CD14-positive monocyte (primary cell): Measurements from ENCODE around the gene MRPS24. TPM values are rescaled to one million over a fixed set of nuclear protein-coding genes. Genes with fewer than 3 reads are reported as not detected.

Experiments
- DNase-seq, 3 donors: peaks; one replicate each; pipeline ENCODE4 v3.0.0-alpha.2; 2011 to 2022
- H2AFZ ChIP-seq: 2 replicates; pipeline ENCODE4 v1.6.0; 2012; ENCODE audit warnings: mild to moderate bottlenecking, low read depth, low read length, inconsistent platforms; ENCODE audit not compliant: insufficient read depth, poor library complexity, severe bottlenecking
- H3K27ac ChIP-seq, 2 donors: 1 replicate in 1 of 2; 2 replicates in 1 of 2; pipeline ENCODE4 v1.5.1; 2012 to 2013; ENCODE audit warnings: low read length in 2 of 2, control low read depth in 1 of 2, inconsistent platforms in 1 of 2, low read depth in 1 of 2, mild to moderate bottlenecking in 1 of 2
- H3K27me3 ChIP-seq, 2 donors: one replicate each; pipeline versions ENCODE4 v1.6.0 to v1.6.1; 2011 to 2013; ENCODE audit warnings: low read length in 2 of 2; ENCODE audit not compliant: control insufficient read depth in 2 of 2, insufficient read depth in 2 of 2
- H3K36me3 ChIP-seq, 2 donors: replicated peaks in 1 of 2; 1 replicate in 1 of 2; 2 replicates in 1 of 2; pipeline versions ENCODE4 v1.5.1 to v1.6.1; 2012 to 2013; ENCODE audit warnings: low read length in 2 of 2, control low read depth in 1 of 2, inconsistent platforms in 1 of 2, mild to moderate bottlenecking in 1 of 2; ENCODE audit not compliant: insufficient read depth in 2 of 2, control insufficient read depth in 1 of 2
- H3K4me1 ChIP-seq, 2 donors: 1 replicate in 1 of 2; 2 replicates in 1 of 2; pipeline versions ENCODE4 v1.5.1 to v1.6.1; 2012 to 2013; ENCODE audit warnings: low read length in 2 of 2, control low read depth in 1 of 2, inconsistent platforms in 1 of 2, mild to moderate bottlenecking in 1 of 2, moderate library complexity in 1 of 2; ENCODE audit not compliant: insufficient read depth in 2 of 2, control insufficient read depth in 1 of 2
- H3K4me2 ChIP-seq: replicated peaks from 2 replicates; pipeline ENCODE3; 2012; ENCODE audit warnings: low read length, moderate library complexity, mild to moderate bottlenecking; ENCODE audit not compliant: poor library complexity, severe bottlenecking; ENCODE audit errors: extremely low read depth
- H3K4me3 ChIP-seq, 3 experiments: fragments of 200-600 bp in 1 of 3; sonication (generic) in 1 of 3; replicated peaks in 1 of 3; 1 replicate in 2 of 3; 2 replicates in 1 of 3; pipeline ENCODE4 v1.5.1; 2011 to 2013; ENCODE audit warnings: low read length in 3 of 3, mild to moderate bottlenecking in 3 of 3, control low read depth in 2 of 3, low read depth in 2 of 3, inconsistent platforms in 1 of 3, moderate library complexity in 1 of 3
- H3K79me2 ChIP-seq: 2 replicates; pipeline ENCODE4 v1.6.0; 2012; ENCODE audit warnings: mild to moderate bottlenecking, control low read depth, inconsistent platforms, low read length, moderate library complexity; ENCODE audit not compliant: insufficient read depth
- H3K9ac ChIP-seq: 2 replicates; pipeline ENCODE4 v1.6.0; 2017; ENCODE audit warnings: low read length, mild to moderate bottlenecking; ENCODE audit not compliant: insufficient read depth, poor library complexity, severe bottlenecking
- H3K9me3 ChIP-seq, 2 donors: replicated peaks in 1 of 2; 1 replicate in 1 of 2; 2 replicates in 1 of 2; pipeline versions ENCODE4 v1.5.1 to v1.6.1; 2012 to 2013; ENCODE audit warnings: low read length in 2 of 2, control low read depth in 1 of 2; ENCODE audit not compliant: control insufficient read depth in 1 of 2, insufficient read depth in 1 of 2
- H4K20me1 ChIP-seq: 2 replicates; pipeline ENCODE4 v1.6.0; 2012; ENCODE audit warnings: mild to moderate bottlenecking, low read length, control low read depth, moderate library complexity; ENCODE audit not compliant: insufficient read depth
- H3K27ac Mint-ChIP-seq, 7 donors: one replicate each; pipeline ENCODE4 v1.8.0; 2020; ENCODE audit warnings: mild to moderate bottlenecking in 7 of 7, mixed read lengths in 7 of 7, moderate library complexity in 6 of 7, inconsistent platforms in 2 of 7
- H3K27me3 Mint-ChIP-seq, 3 donors: one replicate each; pipeline ENCODE4 v1.8.0; 2021 to 2022; ENCODE audit warnings: low read depth in 3 of 3, mild to moderate bottlenecking in 3 of 3, mixed read lengths in 3 of 3, moderate library complexity in 3 of 3, inconsistent platforms in 1 of 3
- H3K36me3 Mint-ChIP-seq, 2 donors: one replicate each; pipeline ENCODE4 v1.8.0; 2020; ENCODE audit warnings: mixed read lengths in 2 of 2, inconsistent platforms in 1 of 2, mild to moderate bottlenecking in 1 of 2
- H3K4me1 Mint-ChIP-seq: one replicate; pipeline ENCODE4 v1.8.0; 2020; ENCODE audit warnings: mild to moderate bottlenecking, mixed read lengths
- H3K4me3 Mint-ChIP-seq, 2 donors: one replicate each; pipeline ENCODE4 v1.8.0; 2020; ENCODE audit warnings: mild to moderate bottlenecking in 2 of 2, mixed read lengths in 2 of 2, moderate library complexity in 1 of 2
- H3K9me3 Mint-ChIP-seq, 7 donors: one replicate each; pipeline ENCODE4 v1.8.0; 2020 to 2022; ENCODE audit warnings: mixed read lengths in 7 of 7, mild to moderate bottlenecking in 6 of 7, moderate library complexity in 6 of 7, inconsistent platforms in 2 of 7
- CTCF ChIP-seq: fragments of 200-600 bp; IDR thresholded peaks from one replicate; pipeline ENCODE4 v1.8.0; 2022; ENCODE audit warnings: antibody characterized with exemption, mild to moderate bottlenecking
- WGBS: methylation state at CpG from one replicate; pipeline ENCODE4 v1.1.5; 2013; ENCODE audit warnings: missing lambda C conversion rate; ENCODE audit not compliant: insufficient coverage; 5-methylcytosine and 5-hydroxymethylcytosine counted together
- intact Hi-C, 2 donors: fragments of 100-400 bp; cut with micrococcal nuclease; formaldehyde crosslinking; loops; one replicate each; pipeline versions ENCODE4 v1.15.0 to v1.15.1; 2023
- polyA plus RNA-seq, 3 donors: library from polyadenylated mRNA; depleted of rRNA in 1 of 3; unstranded in 2 of 3; stranded (reverse) in 1 of 3; fragments of 300-500 nt in 2 of 3; fragments of >200 nt in 1 of 3; fragmentation: Illumina TruSeq in 2 of 3; gene quantifications; 1 replicate in 2 of 3; 2 replicates in 1 of 3; pipeline ENCODE4 v1.2.3, GENCODE V29; 2012 to 2021

MRPS24 gene
- polyA plus RNA-seq, 3 donors = 79.2 to 112 (median 112) TPM

DNA sequence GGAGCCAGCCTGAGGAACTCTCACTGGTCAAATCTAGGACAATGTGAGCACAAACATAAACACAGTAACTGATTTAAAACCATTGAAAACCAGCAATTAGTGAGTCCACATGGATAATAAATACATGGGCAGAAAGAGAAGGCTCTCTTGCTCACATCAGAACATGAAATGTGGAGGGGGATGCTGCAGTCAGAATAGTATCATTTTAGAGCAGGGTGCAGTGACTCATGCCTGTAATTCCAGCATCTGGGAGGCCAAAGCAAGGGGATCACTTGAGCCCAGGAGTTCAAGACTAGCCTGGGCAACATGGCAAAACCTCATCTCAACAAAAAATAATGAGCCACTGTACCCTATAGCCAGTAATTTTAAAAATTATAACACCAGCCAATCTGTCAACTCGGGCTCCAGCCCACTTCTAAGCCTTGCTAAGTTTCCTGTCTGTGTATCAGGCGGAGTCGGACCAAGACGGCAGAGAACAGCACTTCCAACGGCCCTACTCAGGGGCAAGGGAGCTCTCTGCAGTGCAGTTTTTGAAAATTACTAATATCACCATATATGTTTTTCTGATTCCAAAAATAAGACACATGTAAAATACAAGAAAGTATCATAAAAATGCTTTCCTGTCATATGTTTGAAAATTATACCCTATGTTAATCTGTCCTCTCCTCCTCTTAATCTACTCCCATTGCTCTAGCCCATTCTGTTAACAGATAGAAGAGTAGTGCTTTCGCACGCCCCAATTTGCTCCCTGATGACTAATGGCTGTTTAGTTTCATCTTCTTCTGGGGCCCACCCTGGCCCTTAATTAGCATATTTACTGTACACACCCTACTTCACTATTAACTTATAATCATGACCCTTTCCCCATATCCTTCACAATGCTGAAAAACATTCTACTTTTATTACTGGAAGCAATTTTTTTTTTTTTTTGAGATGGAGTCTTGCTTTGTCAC is 20.0 kb upstream of the MRPS24 start:
- Histone ChIP-seq H3K27ac (no peak overlapping the region), H3K4me3 (no peak overlapping the region), H3K36me3 (peaks cover 5 to 22% of the 10 kb centered on the region in 2 donors), H3K79me2 (peaks cover 13% of the 10 kb centered on the region), H4K20me1 (peaks cover 3% of the 10 kb centered on the region), H2AFZ (no peak overlapping the region), H3K4me1 (peaks cover 0 to 3% of the 10 kb centered on the region in 2 donors), H3K9ac (no peak overlapping the region), H3K27me3 (no peaks in the 10 kb centered on the region), H3K4me2 (no peak overlapping the region), H3K9me3 (no peaks in the 10 kb centered on the region)
- no peaks in the 10 kb centered on the region for H3K27me3 Mint-ChIP-seq
- 82% methylated on average over 4 of the region's 7 CpGs for WGBS
- H3K4me3 Mint-ChIP-seq = no peak overlapping the region
- peaks cover 18% of the 10 kb centered on the region for H3K4me1 Mint-ChIP-seq
- H3K27ac Mint-ChIP-seq = peak overlapping the region in 3 of 7 donors; percentile 22 to 70 (median 26)
- peaks cover 20 to 28% of the 10 kb centered on the region in 2 donors for H3K36me3 Mint-ChIP-seq
- peaks cover 0 to 1% (median 0%) of the 10 kb centered on the region in 7 donors for H3K9me3 Mint-ChIP-seq
- no peak for TF ChIP-seq CTCF
- DNase-seq = peak in 1 of 3 donors; percentile 20
- intact Hi-C loops = no loop called here

DNA sequence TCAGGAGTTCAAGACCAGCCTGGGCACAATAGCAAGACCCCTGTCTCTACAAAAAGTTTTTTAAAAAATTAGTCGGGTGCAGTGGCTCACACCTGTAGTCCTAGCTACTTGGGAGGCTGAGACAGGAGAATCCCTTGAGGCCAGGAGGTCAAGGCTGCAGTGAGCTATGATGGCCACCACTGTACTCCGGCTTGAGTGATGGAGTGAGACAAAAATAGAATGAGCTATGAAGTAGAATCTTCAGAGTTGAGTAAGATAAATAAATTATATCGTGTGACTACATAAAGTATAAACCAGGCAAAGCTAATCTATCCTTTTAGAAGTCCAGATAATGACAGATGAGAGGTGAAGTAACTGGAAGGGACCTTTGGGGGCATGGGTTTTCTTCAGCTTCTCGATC is 15.3 kb upstream of the MRPS24 start:
- Histone ChIP-seq H3K36me3 (peaks cover 16 to 53% of the 10 kb centered on the region in 2 donors), H3K4me2 (no peak overlapping the region), H3K9me3 (no peaks in the 10 kb centered on the region), H2AFZ (no peak overlapping the region), H3K4me1 (peaks cover 0 to 2% of the 10 kb centered on the region in 2 donors), H3K79me2 (peaks cover 4% of the 10 kb centered on the region), H3K4me3 (no peak overlapping the region), H4K20me1 (peaks cover 3% of the 10 kb centered on the region), H3K27me3 (no peaks in the 10 kb centered on the region), H3K27ac (no peak overlapping the region), H3K9ac (no peak overlapping the region)
- Mint-ChIP-seq H3K4me1 (peaks cover 7% of the 10 kb centered on the region), H3K36me3 (peaks cover 44 to 52% of the 10 kb centered on the region in 2 donors), H3K27me3 (no peaks in the 10 kb centered on the region), H3K4me3 (no peak overlapping the region), H3K9me3 (no peaks in the 10 kb centered on the region), H3K27ac (peak overlapping the region in 2 of 7 donors; percentile 2 to 28)
- intact Hi-C loops = no loop called here
- no peak for TF ChIP-seq CTCF
- DNase-seq = no peak
- WGBS = no CpG with 5 or more reads among the region's 4 CpGs
